ENCODE results near the gene SNAPC2.
"Not testable (repeated sequence)": the region's sequence is repeated elsewhere in the genome, so short reads cannot be mapped to it uniquely, and the experiment has no call there.

Gene SNAPC2

GRCh38 chr19:7941895-7942596 lies 21.9 kb downstream of the SNAPC2 start:
- no peak for DNase-seq

DNA sequence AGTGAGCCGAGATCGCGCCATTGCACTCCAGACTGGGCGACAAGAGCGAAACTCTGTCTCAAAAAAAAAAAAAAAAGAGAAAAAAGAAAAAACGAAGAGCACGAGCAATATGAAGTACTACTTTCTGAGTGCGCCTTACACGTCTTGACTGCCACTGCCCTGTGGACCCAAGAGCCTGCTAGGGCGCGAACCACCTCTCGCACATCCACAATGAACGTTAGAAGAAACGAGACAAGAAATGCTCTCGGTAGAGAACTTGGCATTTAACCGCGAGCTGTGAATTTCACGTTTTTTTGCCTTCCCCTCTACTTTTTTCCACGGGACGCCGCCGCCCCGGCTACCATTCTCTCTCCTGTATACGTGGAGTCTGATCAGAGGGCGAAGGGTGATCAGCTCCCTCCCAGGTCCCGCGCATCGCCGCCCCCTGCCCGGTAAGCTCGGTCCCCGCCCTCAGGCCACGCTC lies 22.9 kb downstream of the SNAPC2 start:
- no peak for DNase-seq

DNA sequence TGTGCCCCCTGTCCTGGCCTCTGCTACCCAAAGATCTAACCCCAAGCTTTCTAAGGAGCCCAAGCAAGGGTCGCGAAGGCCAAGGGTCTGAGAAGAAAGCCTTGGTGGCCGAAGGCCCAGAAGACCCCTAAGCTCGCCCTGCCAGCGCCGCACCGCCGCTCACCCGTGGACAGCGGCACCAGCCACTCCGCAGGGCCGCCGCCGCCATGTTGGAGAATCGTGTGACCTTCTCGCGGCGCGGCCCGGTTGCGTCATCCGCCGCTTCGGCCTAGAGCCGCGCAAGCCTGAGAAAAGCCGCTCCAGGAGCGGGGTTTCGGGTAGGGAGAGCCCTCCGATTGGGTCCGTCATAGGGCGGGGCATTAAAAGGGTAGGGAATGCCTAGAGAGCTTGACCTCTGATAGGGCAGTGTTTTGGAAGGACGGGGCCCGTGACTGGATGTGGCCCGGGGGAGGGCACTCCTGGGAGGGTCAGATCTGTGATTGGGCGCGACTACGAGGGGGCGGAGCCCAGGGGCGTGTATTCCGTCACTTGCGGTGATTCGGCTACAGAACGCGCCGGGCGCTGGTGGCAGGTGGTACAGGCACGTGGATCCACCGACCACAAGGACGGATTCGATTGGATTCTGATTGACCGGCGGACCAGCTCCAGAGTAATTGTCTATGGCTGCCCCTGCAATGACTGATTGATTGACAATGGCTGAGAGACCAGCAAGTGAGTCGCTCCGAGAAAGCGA lies 23.5 kb downstream of the SNAPC2 start, which contains the start of gene TIMM44:
Gene TIMM44, minus strand, starts transcription at position 223 of the 733 bp plus-strand sequence. Its CDS starts 15 bp downstream, at position 208.
- peak; percentile 99 for DNase-seq

DNA sequence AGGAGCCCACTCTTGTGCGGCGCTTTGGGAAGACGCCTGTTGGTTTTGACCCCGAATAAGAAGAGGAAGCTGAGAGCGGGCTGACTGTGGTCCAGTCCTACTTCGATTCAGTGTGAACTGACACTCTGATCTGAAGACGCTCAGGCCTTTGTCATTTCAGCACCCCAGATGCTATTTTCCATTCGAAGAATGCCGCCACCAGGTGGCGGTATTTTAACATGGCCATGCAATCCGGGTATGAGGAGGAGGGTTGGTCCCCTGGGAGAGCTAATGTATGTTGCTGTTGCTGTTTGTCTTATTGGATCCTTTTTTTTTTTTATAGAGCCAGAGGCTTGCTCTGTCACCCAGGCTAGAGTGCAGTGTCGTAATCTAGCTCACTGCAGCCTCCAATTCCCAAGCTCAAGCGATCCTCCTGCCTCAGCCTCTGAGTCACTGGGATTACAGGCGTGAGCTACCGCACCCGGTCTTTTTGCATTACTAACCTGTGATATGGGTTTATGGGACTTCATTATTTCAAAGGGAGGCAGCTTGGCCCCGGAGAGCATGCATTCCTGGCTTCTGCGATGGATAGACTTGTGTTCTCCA lies 24.1 kb downstream of the SNAPC2 start:
- DNase-seq, result peak; percentile 85

DNA sequence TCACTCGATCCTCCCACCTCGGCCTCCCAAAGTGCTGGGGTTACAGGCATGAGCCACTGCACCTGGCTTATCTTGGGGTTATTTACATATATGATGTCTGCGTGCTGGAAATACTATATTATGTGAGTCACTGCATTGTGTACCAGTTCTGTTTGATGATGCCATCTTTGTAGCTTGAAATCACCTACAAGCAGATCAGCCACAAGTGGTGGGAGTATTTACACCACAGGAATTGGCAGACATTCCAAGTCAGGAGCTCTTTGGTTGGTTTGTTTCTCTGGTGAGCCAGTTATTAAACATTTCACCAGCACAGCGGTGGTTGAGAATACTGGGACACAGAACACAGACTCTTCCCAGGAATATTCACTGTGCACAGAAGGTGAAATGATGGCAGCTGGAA lies 27.8 kb downstream of the SNAPC2 start:
- no peak for DNase-seq

DNA sequence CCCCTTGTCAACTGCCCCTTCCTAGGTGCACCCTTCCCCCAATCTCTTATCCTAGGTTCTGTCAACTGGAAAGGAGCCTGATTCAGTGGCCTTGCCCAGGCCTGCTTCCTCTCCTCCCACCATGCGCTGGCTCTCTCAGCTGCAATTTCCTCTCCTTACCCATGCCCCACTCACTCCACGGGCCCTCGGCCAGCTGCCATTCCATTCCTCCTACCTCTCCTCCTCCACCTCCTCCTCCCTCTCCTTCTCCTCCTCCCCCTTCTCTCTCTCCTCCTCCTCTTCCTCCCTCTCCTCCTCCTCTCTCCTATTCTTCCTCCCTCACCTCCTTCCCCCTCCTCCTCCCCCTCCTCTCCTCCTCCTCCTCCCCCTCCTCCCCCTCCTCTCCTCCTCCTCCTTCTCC lies 32.9 kb downstream of the SNAPC2 start:
- DNase-seq, result no peak

- no peak for DNase-seq
Measured at GRCh38 chr19:7953576-7953975, 33.4 kb downstream of the SNAPC2 start.

DNA sequence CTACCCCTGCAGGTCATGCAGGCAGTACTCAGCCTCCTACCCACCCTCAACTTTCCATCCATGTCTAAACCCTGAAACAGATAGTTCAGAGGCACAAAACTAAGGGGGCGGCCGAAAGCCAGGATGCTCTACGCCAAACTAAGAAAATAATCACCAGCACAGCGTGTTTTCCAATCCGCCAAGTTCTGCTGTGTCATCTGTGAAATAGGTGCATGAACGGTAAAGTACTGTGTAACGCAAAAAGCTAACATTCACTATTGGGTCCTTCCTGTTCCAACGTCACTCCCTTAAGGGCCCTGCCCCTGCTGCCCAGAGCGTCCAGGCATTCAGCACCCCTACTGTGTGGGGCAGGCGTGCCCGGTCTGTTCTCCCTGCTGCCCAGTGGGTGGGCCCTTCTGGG lies 35.6 kb downstream of the SNAPC2 start:
- DNase-seq, result no peak

- no peak for DNase-seq
Measured at GRCh38 chr19:7959211-7959610, 39.1 kb downstream of the SNAPC2 start.

DNA sequence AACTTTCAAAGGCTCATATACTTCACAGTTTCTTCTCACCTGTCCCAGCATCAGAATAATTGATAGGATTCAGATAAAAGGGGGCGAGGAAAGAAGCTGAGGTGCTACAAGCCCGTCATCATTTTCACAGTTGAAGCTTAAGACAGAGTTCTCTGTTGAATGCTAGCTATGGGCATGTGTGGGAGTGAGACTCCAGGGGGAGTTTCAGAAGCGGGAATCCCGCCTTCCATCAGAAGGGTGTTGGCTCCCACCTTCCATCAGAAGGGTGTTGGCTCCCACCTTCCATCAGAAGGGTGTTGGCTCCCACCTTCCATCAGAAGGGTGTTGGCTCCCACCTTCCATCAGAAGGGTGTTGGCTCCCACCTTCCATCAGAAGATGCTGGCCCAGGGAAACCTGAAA lies 40.9 kb downstream of the SNAPC2 start:
- DNase-seq, result not testable (repeated sequence)

DNA sequence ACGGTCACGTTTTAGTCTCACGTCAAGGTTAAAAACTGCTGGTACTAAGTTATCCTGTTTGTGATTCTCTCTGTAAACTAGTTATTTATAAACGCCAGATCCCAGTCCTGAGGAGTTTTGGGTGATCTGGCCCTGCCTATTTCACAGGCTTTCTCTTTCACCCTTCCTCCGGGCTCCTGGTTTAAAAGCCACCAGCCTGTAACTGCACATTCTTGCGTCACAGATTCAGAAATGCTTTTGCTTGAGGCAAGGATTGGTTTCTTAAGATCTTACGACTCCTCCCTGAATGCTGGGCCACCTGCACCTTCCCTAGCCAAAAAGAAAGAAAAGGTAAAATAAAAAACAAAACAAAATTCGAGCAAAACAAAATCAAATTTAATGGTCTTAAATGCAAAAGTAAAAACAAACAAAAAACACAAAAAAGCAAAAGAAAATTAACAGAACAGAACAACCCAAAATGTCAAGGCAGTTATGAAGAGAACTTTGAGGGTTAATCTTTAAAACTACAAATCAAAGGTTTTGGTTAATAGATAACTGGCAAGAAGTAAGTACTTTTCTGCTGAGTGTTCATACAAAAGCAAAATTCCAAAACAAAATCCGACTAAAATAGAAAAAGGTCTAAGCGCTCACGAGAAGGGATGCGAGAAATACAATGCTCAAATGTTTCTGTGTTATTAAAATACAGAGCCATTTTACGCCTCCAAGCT lies 41.9 kb downstream of the SNAPC2 start:
- no peak for DNase-seq

DNA sequence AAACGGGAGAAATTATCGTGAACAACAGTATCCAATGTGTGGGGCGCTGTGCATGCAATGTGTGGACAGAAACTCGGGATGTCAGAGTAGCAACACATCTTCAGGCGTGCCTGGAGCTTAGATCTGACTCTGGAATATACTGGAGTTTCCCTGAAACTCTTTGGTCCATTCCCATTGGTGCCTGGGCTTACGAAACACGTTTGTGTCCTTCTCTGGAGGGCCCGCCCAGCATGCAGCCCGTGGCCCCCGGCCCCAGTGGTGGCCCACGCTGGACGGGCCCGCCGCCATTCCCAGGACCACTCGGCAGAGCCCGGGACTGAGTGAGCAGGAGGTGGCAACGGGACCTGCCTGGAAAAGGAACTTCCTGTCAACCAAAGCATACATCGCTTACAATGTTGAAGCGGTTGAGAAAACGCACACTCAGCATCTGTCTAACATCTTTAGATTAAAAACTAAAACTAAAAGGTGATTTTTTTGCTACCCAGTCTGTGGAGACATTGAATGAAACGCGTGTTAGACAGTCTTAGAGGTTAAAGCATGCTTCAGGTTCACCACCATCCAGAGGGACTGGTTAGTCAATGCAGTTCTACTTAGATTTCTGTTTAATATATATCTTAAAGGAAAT lies 42.6 kb downstream of the SNAPC2 start:
- DNase-seq, result no peak

GRCh38 chr19:7963566-7963965 lies 43.4 kb downstream of the SNAPC2 start:
- no peak for DNase-seq

- no peak for DNase-seq
Measured at GRCh38 chr19:7965259-7965841, 45.2 kb downstream of the SNAPC2 start.

DNA sequence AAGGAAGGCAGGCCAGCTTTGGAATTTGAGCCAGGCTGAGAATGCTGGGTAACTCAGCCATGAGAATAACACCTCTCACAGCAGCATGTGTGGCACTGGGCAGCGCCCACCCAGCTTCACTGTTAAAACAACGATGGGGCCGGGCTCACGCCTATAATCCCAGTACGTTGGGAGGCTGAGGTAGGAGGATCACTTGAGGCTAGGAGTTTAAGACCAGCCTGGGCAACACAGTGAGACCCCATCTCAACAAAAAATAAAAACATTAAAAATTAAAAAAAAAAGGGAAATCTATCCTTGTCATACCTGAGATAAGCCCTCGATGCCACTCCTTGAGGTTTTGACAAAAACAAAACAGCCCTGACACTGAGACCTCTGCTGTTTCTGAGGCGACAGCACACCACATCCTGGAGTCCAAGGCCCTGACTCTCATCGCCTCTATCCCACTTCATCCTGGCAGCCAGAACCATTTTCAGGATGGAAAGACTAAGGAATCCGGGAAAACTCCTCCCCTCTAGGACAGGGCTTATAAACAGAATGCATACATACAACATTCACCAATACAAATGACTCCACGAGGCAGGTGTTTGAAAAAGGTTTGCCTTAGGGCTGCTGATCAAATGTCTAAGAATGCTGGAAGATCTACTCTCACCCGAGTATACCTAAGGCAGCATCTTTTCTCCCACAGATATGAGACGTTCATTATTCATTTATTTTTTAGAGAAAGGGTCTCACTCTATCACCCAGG lies 46.0 kb downstream of the SNAPC2 start:
- no peak for DNase-seq

- no peak for DNase-seq
Measured at GRCh38 chr19:7968008-7968795, 48.1 kb downstream of the SNAPC2 start.

DNA sequence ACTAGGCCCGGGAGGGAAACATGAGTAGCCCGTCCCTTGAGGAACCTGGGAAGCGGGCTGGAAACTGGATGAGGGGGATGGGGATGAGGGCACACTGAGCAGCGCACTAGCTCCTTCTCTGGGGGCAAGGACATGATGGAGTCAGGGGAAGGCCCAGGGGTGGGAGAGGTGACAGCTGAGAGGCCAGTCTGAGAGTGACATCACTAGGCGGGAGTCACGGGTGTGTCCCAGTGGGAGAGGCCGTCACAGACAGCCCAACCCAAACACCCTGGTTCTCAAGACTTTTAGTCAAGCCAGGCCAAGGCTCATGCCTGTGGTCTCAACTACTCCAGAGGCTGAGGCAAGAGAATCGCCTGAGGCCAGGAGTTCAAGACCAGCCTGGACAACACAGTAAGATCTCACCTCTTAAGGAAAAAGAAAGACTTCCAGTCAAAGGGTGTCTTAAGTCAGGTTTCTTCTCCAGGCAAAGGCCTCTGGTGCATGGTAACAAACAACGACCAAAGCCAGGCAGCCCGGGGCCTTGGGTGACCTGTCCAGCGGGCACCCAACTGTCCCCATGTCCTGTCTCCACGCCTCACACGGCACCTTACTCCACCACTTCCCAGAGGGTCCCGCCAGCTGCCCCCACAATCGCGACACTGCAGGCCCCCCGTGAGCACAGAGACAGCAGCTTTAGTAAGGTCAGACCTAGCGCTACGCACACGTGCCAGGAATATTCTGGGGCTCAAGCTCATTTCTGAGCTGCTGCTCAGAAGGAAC lies 48.8 kb downstream of the SNAPC2 start:
- DNase-seq, result no peak

- DNase-seq, result no peak
Measured at GRCh38 chr19:7969555-7969939, 49.4 kb downstream of the SNAPC2 start.

DNA sequence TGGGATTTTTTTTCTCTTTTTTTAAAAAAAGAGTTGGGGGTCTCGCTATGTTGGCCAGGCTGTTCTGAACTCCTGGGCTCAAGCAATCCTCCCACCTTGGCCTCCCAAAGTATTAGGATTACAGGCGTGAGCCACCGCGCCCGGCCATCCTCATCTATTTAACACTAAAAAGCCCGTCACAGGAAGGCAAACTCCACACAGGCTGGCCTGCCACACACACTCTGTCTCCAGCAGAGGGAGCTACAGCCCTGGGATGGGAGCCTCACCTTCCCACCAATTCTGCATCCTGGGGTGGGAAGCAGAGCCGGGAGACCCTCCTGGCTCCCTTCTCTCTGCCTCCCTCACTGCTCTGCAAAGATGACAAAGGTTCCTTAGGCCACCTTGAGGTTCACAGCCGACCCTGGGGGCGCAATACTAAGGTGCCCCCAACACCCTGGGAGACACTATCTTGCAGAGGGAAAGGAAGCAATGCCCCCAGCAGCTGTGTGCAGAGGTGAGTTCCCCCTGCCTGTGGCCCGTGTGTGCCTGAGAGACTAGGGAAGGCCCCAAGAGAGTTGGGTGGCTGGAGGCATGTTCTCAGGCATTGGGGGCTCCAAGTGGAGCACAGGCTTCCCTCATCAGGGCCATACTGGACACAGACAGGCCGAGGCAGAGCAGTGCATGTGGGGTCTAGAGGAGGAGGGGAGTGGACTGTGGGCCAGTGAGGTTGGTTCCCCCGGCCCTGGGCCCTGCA lies 50.7 kb downstream of the SNAPC2 start:
- DNase-seq, result no peak
